Ovary (tissue), 9 donors: Measurements from ENCODE around the gene TMEM54. TPM values are rescaled to one million over a fixed set of nuclear protein-coding genes. Genes with fewer than 3 reads are reported as not detected.

Experiments used
- DNase-seq, 5 donors: peaks; one replicate each; pipeline ENCODE4 v3.0.0-alpha.2; 2019 to 2020
- H3K27ac ChIP-seq, 2 donors: fragments of 200-600 bp; one replicate each; pipeline versions ENCODE4 v1.5.1 to v1.8.0; 2019 to 2022
- H3K27me3 ChIP-seq: fragments of 200-600 bp; one replicate; pipeline ENCODE4 v1.8.0; 2022
- H3K36me3 ChIP-seq: fragments of 200-600 bp; sonication (generic); one replicate; pipeline ENCODE4 v1.5.1; 2019
- H3K4me1 ChIP-seq: one replicate; pipeline ENCODE4 v1.8.1; 2013; ENCODE audit warnings: mild to moderate bottlenecking, moderate library complexity; ENCODE audit not compliant: insufficient read depth
- H3K4me3 ChIP-seq: fragments of 200-600 bp; sonication (generic); one replicate; pipeline ENCODE4 v1.5.1; 2017
- H3K9me3 ChIP-seq, 2 donors: fragments of 200-600 bp in 1 of 2; sonication (generic) in 1 of 2; one replicate each; pipeline versions ENCODE4 v1.5.1 to v1.8.1; 2013 to 2019; ENCODE audit warnings: mild to moderate bottlenecking in 1 of 2, moderate library complexity in 1 of 2
- CTCF ChIP-seq, 3 donors: fragments of 450-650 bp in 2 of 3; fragments of 200-600 bp in 1 of 3; IDR thresholded peaks; one replicate each; pipeline versions ENCODE4 v1.5.1 to v1.8.0; 2016 to 2022; ENCODE audit warnings: antibody characterized with exemption in 3 of 3, mild to moderate bottlenecking in 1 of 3
- EP300 ChIP-seq: sonication (generic); formaldehyde crosslinking; IDR thresholded peaks from one replicate; pipeline ENCODE4 v1.6.1; 2017; ENCODE audit warnings: antibody characterized with exemption
- POLR2A ChIP-seq: fragments of 450-650 bp; IDR thresholded peaks from one replicate; pipeline ENCODE4 v1.6.1; 2017; ENCODE audit warnings: antibody characterized with exemption, mild to moderate bottlenecking, moderate library complexity
- WGBS, 3 donors: extraction: QIAGEN DNeasy Blood & Tissue Kit in 1 of 3; methylation state at CpG; one replicate each; pipeline versions ENCODE4 v1.1.5 to v1.1.7; 2013 to 2017; 5-methylcytosine and 5-hydroxymethylcytosine counted together
- intact Hi-C, 4 donors: fragments of 100-400 bp; cut with DNase I; formaldehyde crosslinking; loops; one replicate each; pipeline versions ENCODE4 v1.11.0 to v1.15.1; 2022 to 2023
- polyA plus RNA-seq, 2 donors: library from polyadenylated mRNA; stranded (reverse); fragments of 200-250 nt in 1 of 2; fragments of 350-450 nt in 1 of 2; fragmentation: Illumina TruSeq in 1 of 2; extraction: RNeasy Lipid Tissue Mini Kit (QIAGEN cat#74804) in 1 of 2; gene quantifications; one replicate each; pipeline ENCODE4 v1.2.3, GENCODE V29; 2013 to 2014
- total RNA-seq, 7 donors: library from RNA; depleted of rRNA in 2 of 7; stranded (reverse); fragments of >200 nt in 2 of 7; fragmentation: NEBNext Ultra II Directional in 3 of 7; extraction: Animal tissue kit (Norgen Biotek cat#: 25700) in 3 of 7; gene quantifications; one replicate each; pipeline versions ENCODE4 v1.1.0 to v1.2.4, GENCODE V29; 2016 to 2023
- donor health status: DM: no; HTN: no; CAD: no; lungs with moderate emphysema.
- donor health status: DM: no; HTN: no; CAD: no.
- donor health status: Bipolar disorder and iron deficiency.
- donor health status: DM: yes; HTN: yes; CAD: no.
- donor health status: DM: no; HTN: no; CAD: no.
- donor health status: DM: yes; HTN: yes; CAD: no.

TMEM54 gene
- total and polyA plus RNA-seq, 9 donors, result 0.85 to 64.0 (median 23.3) TPM

GRCh38 chr1:32918179-32918578 lies 17.0 kb upstream of the TMEM54 start:
- Histone ChIP-seq H3K27ac (no peak overlapping the region), H3K4me3 (no peak overlapping the region), H3K27me3 (no peaks in the 10 kb centered on the region), H3K4me1 (no peaks in the 10 kb centered on the region), H3K9me3 (no peaks in the 10 kb centered on the region), H3K36me3 (no peaks in the 10 kb centered on the region)
- 40 to 52% (median 49%) methylated on average over 1 of the region's 1 CpG for WGBS, 3 donors
- TF ChIP-seq POLR2A (no peak), EP300 (no peak), CTCF (IDR thresholded peaks at IDR 0.05) (no peak)
- intact Hi-C loops, result no loop called here
- no peak for DNase-seq

DNA sequence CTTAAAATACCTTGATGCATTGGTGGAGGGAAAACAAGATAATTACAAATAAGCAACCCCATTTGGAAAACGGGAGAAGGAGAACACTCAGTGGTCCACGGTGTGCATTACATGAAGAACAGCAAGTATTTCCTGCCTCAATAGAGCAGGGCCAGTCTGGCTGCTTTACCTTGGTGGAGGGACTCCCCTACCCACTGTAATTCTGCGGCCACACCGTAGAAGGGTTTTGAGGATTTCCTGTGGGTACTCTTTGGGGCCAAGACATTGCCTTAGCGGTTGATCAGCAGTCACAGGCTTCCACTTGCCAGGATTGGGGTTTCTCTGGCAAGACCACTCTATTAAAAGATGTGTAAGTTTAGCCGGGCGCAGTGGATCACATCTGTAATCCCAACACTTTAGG lies 16.3 kb upstream of the TMEM54 start:
- Histone ChIP-seq H3K27ac (no peak overlapping the region), H3K36me3 (no peaks in the 10 kb centered on the region), H3K9me3 (no peaks in the 10 kb centered on the region), H3K27me3 (no peaks in the 10 kb centered on the region), H3K4me3 (no peak overlapping the region), H3K4me1 (no peaks in the 10 kb centered on the region)
- DNase-seq, result no peak
- TF ChIP-seq EP300, result no peak
- TF ChIP-seq CTCF (IDR thresholded peaks at IDR 0.05), result no peak
- no peak for TF ChIP-seq POLR2A
- intact Hi-C loops, result no loop called here
- WGBS, 3 donors, result 71 to 81% (median 76%) methylated on average over 7 of the region's 7 CpGs

DNA sequence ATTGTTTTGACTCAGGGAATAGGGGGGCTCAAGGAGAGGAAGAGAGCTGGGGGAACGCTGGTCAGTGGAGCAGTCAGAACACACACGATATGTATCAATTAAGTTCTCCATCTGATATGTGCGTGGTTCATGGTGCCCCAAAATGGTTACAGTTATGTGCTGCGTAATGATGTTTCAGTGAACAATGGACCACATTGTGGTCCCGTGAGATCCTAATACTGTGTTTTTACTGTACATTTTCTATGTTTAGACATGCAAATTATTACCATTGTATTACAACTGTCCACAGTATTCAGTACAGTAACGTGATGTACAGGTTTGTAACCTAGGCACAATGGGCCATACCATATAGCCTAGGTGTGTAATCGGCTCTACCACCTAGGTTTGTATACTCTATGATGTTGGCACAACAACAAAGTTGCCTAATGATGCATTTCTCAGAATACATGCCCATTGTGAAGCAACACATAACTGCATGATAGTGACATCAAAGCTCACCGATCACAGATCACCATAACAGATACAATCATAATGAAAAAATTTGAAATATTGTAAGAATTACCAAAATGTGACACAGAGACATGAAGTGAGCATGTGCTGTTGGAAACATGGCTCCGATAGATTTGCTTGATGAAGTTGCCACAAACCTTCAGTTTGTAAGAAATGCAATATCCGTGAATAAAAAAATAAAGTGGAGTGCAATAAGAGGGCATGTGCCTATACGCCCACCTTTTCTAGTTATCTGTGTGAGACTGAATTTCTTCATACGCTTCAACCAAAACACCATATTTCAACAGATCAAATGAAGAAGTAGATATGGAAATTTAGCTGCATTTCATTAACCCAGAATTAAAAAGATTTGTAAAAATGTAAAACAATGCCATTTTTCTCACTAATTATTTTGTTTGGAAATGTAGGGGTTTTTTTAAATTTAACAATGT lies 14.8 kb upstream of the TMEM54 start:
- 83 to 87% (median 83%) methylated on average over 12 of the region's 12 CpGs for WGBS, 3 donors
- Histone ChIP-seq H3K36me3 (no peaks in the 10 kb centered on the region), H3K9me3 (no peaks in the 10 kb centered on the region), H3K4me3 (no peak overlapping the region), H3K27ac (no peak overlapping the region), H3K4me1 (no peaks in the 10 kb centered on the region), H3K27me3 (no peaks in the 10 kb centered on the region)
- DNase-seq, result no peak
- no peak for TF ChIP-seq CTCF (IDR thresholded peaks at IDR 0.05)
- intact Hi-C loops, result no loop called here

DNA sequence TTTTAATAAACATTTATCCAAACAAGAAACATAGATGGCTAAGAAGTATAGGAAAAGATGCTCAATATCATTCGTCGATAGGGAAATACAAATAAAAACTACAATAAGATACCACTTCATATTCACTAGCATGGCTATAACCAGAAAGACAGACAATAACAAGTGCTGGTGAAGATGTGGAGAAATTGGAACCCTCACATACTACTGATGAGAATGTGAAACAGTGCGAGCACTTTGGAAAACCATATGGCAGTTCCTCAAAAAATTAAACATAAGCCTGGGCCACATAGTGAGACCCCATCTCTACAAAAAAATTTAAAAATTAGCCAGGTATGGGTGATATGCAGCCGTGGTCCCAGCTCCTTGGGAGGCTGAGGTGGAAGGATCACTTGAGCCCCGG lies 9.1 kb upstream of the TMEM54 start:
- Histone ChIP-seq H3K27me3 (no peaks in the 10 kb centered on the region), H3K27ac (no peak overlapping the region), H3K9me3 (no peaks in the 10 kb centered on the region), H3K36me3 (no peaks in the 10 kb centered on the region), H3K4me3 (no peak overlapping the region), H3K4me1 (no peaks in the 10 kb centered on the region)
- intact Hi-C loops, result no loop called here
- DNase-seq, result no peak
- no peak for TF ChIP-seq POLR2A
- no peak for TF ChIP-seq EP300
- no peak for TF ChIP-seq CTCF (IDR thresholded peaks at IDR 0.05)
- 91 to 95% (median 93%) methylated on average over 5 of the region's 5 CpGs for WGBS, 3 donors
